Neuron (in vitro differentiated cells): ENCODE data around the gene GPR152.
"Not testable (repeated sequence)": the region's sequence is repeated elsewhere in the genome, so short reads cannot be mapped to it uniquely, and the experiment has no call there.

ENCODE experiments used
- H2AFZ ChIP-seq: one replicate; pipeline ENCODE4 v1.6.1; 2013; ENCODE audit warnings: low read depth, mild to moderate bottlenecking, inconsistent platforms, low read length, moderate library complexity
- H3K27me3 ChIP-seq: one replicate; pipeline ENCODE4 v1.6.1; 2013; ENCODE audit warnings: low read length; ENCODE audit not compliant: insufficient read depth
- H3K36me3 ChIP-seq: one replicate; pipeline ENCODE4 v1.6.1; 2013; ENCODE audit warnings: low read length; ENCODE audit not compliant: insufficient read depth
- H3K4me1 ChIP-seq: one replicate; pipeline ENCODE4 v1.6.1; 2013; ENCODE audit warnings: low read length; ENCODE audit not compliant: insufficient read depth
- H3K4me3 ChIP-seq: 2 replicates; pipeline ENCODE4 v1.5.1; 2013; ENCODE audit warnings: mild to moderate bottlenecking, low read length, moderate library complexity
- H3K9me3 ChIP-seq: one replicate; pipeline ENCODE4 v1.6.1; 2013; ENCODE audit warnings: low read length

The GPR152 gene

DNA sequence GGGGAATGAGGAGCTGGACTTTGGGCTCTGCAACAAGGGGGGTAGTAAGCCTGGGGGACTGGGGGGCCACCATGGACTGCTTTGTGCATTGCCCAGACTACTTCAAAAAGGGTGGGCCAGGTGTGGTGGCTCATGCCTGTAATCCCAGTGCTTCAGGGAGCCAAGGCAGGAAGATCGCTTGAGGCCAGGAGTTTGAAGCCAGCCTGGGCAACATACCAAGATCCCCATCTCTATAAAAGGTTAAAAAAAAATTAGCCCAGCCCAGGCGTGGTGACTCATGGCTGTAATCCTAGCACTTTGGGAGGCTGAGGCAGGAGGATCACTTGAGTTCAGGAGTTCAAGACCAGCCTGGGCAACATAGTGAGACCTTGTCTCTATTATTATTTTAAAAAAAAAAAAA lies 13.0 kb upstream of the GPR152 start:
- H2AFZ ChIP-seq, H3K36me3 ChIP-seq, H3K27me3 ChIP-seq, H3K9me3 ChIP-seq: not testable (repeated sequence)
- H3K4me1 ChIP-seq, result peaks cover 20% of the 10 kb centered on the region
- H3K4me3 ChIP-seq, result peak overlapping the region; percentile 49

DNA sequence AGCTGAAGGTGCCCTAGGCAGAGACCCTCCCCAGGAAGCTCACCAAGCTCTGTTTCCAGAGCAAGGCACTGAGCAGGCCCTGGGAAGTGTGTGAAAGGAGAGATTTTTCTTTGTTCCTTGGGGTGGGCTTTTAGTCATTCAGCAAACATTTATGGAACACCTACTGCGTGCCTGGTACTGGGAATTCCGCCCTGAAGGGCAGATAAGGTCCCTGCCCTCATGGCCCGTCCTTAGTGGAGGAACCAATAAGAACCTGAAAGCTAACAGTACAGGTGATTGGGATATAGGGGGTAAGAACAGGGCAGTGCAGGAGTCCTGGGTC lies 12.6 kb upstream of the GPR152 start:
- Histone ChIP-seq H2AFZ (no peak overlapping the region), H3K27me3 (no peaks in the 10 kb centered on the region), H3K4me1 (peaks cover 20% of the 10 kb centered on the region), H3K4me3 (peak overlapping the region; percentile 49), H3K9me3 (no peaks in the 10 kb centered on the region), H3K36me3 (no peaks in the 10 kb centered on the region)

DNA sequence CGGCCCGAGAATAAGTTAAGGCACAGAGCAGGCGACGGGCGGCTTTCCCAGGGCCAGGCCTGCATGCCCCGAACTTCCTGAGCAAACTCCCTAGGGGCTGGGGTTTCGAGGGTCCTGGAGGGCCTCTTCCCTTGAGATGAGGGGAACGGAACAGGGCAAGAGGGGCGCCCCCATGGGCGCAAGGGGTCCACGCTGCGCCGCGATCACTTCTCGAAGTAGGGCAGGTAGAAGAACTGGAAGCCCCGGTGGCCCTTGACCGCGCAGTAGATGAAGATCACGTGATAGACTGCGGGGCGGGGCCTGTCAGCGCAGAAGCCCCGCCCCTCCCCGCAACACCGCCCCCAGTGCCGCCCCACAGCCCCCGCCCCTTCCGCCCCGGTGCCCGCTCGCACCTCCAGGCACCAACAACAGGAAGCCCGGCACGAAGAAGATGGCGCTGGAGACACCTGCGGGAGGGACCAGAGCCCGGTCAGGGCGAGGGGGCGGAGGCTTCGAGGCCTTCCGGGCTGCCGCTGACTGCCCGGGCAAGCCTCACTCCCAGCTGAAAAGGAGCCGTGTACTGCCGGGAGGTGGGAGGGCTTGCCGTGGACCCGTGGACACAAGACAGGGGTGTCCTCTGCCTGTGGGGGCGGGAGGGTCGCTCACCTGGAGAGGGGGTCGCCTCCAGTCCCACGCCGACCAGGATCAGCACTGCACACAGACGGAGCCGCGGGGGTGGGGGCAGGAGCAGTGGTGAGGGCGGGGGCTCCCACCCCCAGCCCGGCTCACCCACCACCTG lies 12.1 kb upstream of the GPR152 start:
- H3K4me1 ChIP-seq, result peaks cover 20% of the 10 kb centered on the region
- peak overlapping the region; percentile 49 for H3K4me3 ChIP-seq
- H3K36me3 ChIP-seq, result no peaks in the 10 kb centered on the region
- no peak overlapping the region for H2AFZ ChIP-seq
- no peaks in the 10 kb centered on the region for H3K9me3 ChIP-seq
- no peaks in the 10 kb centered on the region for H3K27me3 ChIP-seq

DNA sequence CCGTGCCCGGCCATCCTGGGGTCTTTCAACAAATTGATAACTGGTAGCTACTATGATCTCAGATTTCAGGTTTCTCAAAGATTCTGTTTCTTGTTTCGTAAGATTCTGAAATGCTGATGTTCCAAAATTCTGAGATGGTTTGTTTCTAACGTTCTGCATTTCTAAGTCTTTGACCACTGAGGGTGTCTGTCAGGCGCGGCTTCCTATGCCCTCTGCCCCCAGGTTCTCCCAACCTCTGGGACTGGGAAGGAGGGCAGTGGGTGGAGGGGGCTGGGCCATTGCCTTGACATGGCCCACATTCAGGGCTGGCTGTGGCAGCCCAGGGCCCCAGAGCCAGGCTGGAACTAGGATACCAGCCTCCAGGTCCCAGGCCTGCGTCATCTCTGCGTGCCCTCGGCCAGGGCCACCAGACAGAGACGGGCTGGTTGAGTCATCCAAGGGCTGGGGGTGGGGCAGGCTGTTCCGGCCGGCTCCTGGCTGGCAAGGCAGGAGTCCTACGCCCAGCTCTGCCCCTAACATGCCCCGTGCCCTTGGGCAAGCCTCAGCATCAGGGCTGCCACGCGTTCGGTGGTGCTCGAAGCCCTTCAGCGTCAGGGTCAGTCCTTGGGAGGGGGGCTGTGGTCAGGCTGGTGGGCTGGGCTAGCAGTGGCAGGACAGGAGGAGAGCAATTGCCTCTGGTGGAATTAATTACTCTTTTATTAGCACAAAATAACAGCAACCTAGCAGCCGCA lies 11.3 kb upstream of the GPR152 start:
- peak overlapping the region; percentile 25 for H3K4me3 ChIP-seq

DNA sequence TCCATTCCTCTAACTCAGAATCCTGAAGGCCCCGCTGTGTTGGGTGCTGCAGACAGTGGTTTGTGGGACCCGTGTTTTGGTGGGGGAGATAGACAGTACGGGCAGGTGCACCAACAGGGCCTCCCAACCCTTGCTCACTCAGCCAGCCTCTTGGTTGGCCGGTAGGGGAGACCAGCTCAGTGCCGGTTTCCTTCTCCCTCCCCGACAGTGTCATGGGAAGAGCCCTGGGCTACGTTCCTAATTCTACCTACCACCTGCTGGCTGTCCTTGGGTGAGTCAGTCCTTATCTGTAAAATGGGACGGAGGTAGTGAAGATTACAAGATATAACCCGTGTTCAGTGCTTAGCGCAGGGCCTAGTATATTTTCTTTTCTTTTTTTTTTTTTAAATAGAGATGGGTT lies 10.7 kb upstream of the GPR152 start:
- H3K4me1 ChIP-seq, result peaks cover 14% of the 10 kb centered on the region
- H3K36me3 ChIP-seq, result no peaks in the 10 kb centered on the region
- no peaks in the 10 kb centered on the region for H3K27me3 ChIP-seq
- no peaks in the 10 kb centered on the region for H3K9me3 ChIP-seq
- no peak overlapping the region for H2AFZ ChIP-seq
- H3K4me3 ChIP-seq, result no peak overlapping the region

More for the DNA sequence above, 11.3 kb upstream of the GPR152 start:
- Histone ChIP-seq H3K4me1 (peaks cover 17% of the 10 kb centered on the region), H3K9me3 (no peaks in the 10 kb centered on the region), H3K36me3 (no peaks in the 10 kb centered on the region), H2AFZ (no peak overlapping the region), H3K27me3 (no peaks in the 10 kb centered on the region)

DNA sequence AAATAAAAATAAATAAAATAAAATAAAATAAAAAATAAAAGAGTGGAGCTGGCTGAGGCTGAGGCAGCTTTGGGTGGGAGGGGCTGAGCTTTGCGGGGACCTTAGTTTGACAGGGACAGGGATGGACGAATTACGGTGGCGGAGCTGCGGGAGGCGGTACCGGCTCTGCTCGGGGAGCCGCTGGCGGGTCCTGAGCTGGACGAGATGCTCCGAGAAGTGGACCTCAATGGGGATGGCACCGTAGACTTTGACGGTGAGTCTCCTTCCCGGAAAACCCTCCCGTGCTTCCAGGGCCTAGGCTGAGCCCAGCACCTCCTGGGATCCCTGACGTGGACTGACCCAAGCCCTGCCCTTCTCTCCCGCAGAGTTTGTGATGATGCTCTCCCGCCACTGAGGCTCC lies 5.7 kb upstream of the GPR152 start:
- Histone ChIP-seq H2AFZ (no peak overlapping the region), H3K4me1 (no peaks in the 10 kb centered on the region), H3K36me3 (no peaks in the 10 kb centered on the region), H3K27me3 (no peaks in the 10 kb centered on the region), H3K4me3 (no peak overlapping the region), H3K9me3 (no peaks in the 10 kb centered on the region)

DNA sequence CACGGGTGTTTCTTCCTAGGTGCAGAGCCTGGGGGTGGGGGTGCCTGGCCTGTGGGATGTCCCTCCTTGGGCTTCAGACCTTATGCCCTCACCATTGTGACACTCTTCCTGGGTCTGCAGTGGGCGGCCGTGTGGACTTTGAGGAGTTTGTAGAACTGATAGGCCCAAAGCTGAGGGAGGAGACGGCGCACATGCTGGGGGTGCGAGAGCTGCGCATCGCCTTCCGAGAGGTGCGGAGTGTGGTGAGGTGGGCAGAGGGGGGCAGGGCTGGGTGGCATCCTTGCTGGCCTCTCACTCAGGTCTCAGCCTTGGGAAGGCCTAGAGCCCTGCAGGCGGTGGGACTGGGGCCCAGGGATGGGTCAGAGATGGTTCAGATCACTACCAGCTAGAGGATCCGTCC lies 4.9 kb upstream of the GPR152 start:
- Histone ChIP-seq H2AFZ (no peak overlapping the region), H3K36me3 (no peaks in the 10 kb centered on the region), H3K4me1 (no peaks in the 10 kb centered on the region), H3K4me3 (no peak overlapping the region), H3K9me3 (no peaks in the 10 kb centered on the region), H3K27me3 (no peaks in the 10 kb centered on the region)

DNA sequence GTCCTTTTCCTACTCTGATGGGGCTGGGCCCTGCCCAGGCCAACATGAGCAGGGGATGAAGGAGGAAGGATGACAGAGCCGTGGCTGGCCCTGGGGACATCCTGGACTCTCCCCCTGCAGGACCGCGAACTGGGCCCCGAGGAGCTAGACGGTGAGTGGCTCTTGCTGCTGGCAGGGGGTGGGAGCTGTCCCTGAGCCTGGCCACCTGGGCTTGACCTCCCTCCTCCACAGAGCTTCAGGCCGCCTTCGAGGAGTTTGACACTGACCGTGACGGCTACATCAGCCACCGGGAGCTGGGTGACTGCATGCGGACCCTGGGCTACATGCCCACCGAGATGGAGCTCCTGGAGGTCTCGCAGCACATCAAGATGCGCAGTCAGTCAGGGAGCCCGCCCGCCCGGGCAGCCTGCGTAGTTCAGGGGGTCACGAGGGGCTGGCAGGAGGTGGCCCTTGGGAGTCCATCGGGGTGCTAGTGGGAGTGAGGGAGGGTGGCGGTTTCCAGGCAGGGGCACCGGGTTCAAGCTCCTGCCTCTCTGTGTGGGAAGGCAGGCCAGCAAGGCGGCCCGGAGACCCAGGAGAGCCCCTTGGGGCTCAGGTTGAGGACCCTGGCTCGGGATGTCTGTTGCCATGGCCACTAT lies 3.7 kb upstream of the GPR152 start:
- no peaks in the 10 kb centered on the region for H3K9me3 ChIP-seq
- H3K4me3 ChIP-seq, result no peak overlapping the region
- no peak overlapping the region for H2AFZ ChIP-seq
- no peaks in the 10 kb centered on the region for H3K27me3 ChIP-seq
- H3K36me3 ChIP-seq, result no peaks in the 10 kb centered on the region
- H3K4me1 ChIP-seq, result no peaks in the 10 kb centered on the region

DNA sequence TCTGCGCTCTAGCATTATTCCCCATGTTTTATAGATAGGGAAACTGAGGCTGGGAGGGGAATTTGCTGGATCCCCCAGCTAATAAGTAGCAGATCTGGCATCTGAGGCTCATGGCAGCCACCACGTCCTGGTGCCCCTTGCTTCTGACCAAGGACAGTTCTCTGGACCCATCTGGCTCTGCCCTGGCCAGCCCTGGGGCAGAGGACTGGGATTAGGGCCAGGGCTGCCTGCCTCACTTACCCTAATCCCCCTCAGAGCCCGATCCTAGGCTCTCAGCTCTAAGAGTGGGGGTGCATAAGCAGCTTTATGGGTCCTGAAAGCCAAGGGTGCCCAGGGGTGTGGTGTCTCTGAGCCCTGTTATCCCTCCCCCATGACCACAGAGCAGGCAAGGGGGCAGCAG lies 2.5 kb upstream of the GPR152 start, which contains the start of gene CABP4:
Gene CABP4, plus strand, starts transcription at position 301 of the 400 bp plus-strand sequence. Its CDS starts 70 bp downstream, at position 371.
- no peaks in the 10 kb centered on the region for H3K27me3 ChIP-seq
- no peak within 1 kb of the TSS for H2AFZ ChIP-seq
- H3K4me3 ChIP-seq, result no peak within 1 kb of the TSS
- no peaks in the 10 kb centered on the region for H3K36me3 ChIP-seq
- no peaks in the 10 kb centered on the region for H3K9me3 ChIP-seq
- H3K4me1 ChIP-seq, result peaks cover 3% of the 10 kb centered on the region

DNA sequence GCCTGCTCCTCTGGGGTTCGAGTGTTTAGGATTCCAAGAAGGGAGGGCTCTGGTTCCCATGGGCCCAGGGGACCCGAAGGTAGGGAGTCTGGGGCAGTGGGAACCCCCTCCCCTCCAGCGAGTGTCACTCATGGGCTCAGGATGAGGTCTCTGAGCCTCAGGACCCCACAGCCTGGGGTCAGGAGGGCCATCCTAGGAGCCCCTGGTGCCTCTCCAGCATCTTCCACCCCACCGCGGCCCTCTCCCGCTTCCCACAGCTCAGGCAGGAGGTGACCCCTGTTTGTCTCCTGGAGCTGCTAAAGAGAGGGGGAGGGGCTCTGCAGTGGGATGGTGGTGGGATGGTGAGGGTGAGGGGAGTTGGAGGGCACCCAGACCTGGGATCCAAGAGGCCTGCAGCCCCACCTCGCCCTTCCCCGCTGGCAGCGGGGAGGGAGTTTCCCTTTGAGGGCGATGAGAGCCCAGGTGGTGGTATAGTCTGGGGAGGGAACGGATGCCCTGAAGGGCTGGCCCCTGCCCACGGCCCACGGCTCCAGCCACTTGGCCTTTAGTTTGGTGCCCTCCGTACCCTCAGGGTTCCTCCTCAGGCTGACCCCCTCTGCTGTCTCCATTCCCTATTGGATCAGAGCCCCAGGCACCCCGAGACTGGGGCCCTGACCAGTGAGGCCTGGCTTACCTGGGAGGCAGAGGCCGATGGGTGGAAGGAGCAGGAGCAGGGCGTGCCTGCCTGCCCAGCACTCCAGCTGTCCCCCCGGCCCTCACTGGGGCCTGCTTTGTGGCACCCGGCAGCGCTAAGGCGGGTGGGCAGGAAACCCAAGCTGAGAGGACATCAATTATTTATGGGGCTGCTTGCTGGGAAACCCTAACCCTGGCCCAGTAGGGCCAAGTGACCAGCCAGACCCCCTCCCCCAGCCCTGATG lies 1.5 kb upstream of the GPR152 start:
- Histone ChIP-seq H3K4me3 (no peak overlapping the region), H3K36me3 (no peaks in the 10 kb centered on the region), H3K9me3 (no peaks in the 10 kb centered on the region), H2AFZ (no peak overlapping the region), H3K4me1 (peaks cover 3% of the 10 kb centered on the region), H3K27me3 (no peaks in the 10 kb centered on the region)

DNA sequence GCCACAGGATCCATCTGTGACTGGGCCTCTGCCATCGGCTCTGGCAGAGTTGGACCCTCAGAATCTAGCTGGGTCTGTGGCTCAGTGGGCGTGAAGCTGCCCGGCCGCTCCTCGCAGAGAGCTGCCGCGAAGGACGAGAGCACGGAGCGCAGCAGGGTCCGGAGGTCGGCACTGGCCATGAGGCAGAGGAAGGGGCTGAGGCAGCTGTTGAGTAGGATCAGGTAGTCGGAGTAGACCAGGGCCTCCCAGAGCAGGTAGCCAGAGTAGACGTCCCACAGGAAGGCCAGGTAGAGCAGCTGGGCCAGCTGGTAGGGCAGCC lies 912 bp downstream of the GPR152 start:
- Histone ChIP-seq H2AFZ (no peak overlapping the region), H3K4me3 (no peak overlapping the region), H3K36me3 (no peaks in the 10 kb centered on the region), H3K9me3 (no peaks in the 10 kb centered on the region), H3K4me1 (peaks cover 3% of the 10 kb centered on the region), H3K27me3 (no peaks in the 10 kb centered on the region)

DNA sequence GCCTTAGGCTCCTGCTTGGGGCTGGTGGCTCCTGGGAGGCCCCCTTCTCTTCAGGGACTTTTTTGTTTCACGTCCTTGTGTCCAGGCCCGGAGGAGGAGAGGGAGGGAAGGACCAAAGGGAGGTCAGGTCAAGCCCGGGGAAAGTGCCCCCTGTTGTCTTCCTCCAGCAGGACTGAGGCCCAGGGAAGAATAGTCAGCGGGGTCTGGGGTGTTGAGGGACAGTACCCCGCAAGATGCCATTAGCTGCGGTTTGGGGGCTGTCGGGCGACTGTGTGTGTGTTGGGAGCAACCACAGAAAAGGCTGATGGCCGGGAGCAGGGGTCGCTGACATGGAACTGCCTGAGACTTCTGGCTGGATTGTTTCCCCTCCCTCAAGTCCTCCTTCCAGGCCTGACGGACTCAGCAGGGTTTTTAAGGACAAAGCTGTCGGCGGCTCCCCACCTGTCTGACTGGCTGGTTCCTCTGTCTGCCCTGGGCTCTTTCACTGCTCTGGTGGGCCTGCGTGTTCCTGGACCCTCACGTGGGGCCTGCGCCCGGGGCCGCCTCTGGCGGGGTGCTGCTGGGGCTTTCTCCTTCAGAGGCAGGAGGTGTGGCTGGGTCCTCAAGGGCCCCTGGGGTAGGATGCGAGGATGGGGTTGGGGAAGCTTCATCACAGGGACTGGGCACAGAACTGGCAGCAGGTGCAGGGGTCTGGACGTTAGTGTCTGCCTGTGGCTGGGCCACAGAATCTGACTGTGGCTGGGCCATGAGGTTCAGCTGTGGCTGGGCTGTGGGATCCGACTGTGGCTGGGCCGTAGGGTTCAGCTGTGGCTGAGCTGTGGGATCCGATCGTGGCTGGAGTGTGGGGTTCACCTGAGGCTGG lies 1.5 kb downstream of the GPR152 start:
- peaks cover 3% of the 10 kb centered on the region for H3K4me1 ChIP-seq
- H3K27me3 ChIP-seq, result no peaks in the 10 kb centered on the region
- no peaks in the 10 kb centered on the region for H3K9me3 ChIP-seq
- no peak overlapping the region for H3K4me3 ChIP-seq
- no peaks in the 10 kb centered on the region for H3K36me3 ChIP-seq
- no peak overlapping the region for H2AFZ ChIP-seq
